Choroid plexus epithelial cell (primary cell): ENCODE data around the gene KIF13A.

Source experiments
- DNase-seq: peaks from one replicate; pipeline ENCODE4 v3.0.0-alpha.2; 2010; ENCODE audit warnings: low read depth
- H3K4me3 ChIP-seq: 2 replicates; pipeline ENCODE4 v1.5.1; 2011; ENCODE audit warnings: low read depth, mild to moderate bottlenecking, control low read depth, low read length, moderate library complexity
- TF ChIP-seq, protein P1 (sequence below): conservative IDR thresholded peaks from 2 replicates; pipeline ENCODE4 v1.5.1; 2011; ENCODE audit warnings: low read depth, mild to moderate bottlenecking, control low read depth, inconsistent platforms, low read length, moderate library complexity

The KIF13A gene

DNA sequence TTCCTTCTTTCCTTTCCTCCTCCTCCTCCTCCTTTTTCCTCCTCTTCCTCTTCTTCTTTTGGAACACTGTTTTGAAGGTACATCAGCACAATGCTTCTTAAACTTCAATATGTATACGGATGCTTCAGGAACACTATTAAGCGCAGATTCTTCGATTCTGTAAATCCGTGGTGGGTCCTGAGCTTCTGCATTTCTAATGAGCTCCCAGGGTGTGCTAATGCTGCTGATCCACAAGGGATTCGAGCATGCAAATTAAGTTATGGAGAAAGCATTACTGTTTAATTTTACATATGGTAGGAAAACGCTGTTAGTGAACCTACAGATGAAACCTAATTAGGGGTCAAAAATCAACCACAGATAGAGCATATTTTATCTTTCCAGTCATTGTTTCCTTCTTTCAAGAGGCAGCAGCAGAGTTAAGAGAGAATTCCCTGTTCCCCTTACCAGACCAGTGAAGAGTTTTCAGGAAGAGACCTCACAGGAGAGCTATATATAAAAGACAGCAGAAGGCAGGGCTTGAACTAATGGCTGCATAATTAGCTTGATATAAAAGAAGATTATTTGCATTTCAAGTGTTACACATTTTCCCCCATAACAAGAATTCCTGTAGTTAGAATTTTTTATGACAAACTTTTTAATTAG lies 47.2 kb downstream of the KIF13A start:
- TF ChIP-seq, protein P1, sequence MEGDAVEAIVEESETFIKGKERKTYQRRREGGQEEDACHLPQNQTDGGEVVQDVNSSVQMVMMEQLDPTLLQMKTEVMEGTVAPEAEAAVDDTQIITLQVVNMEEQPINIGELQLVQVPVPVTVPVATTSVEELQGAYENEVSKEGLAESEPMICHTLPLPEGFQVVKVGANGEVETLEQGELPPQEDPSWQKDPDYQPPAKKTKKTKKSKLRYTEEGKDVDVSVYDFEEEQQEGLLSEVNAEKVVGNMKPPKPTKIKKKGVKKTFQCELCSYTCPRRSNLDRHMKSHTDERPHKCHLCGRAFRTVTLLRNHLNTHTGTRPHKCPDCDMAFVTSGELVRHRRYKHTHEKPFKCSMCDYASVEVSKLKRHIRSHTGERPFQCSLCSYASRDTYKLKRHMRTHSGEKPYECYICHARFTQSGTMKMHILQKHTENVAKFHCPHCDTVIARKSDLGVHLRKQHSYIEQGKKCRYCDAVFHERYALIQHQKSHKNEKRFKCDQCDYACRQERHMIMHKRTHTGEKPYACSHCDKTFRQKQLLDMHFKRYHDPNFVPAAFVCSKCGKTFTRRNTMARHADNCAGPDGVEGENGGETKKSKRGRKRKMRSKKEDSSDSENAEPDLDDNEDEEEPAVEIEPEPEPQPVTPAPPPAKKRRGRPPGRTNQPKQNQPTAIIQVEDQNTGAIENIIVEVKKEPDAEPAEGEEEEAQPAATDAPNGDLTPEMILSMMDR: no peak
- DNase-seq: no peak
- H3K4me3 ChIP-seq: no peak overlapping the region

DNA sequence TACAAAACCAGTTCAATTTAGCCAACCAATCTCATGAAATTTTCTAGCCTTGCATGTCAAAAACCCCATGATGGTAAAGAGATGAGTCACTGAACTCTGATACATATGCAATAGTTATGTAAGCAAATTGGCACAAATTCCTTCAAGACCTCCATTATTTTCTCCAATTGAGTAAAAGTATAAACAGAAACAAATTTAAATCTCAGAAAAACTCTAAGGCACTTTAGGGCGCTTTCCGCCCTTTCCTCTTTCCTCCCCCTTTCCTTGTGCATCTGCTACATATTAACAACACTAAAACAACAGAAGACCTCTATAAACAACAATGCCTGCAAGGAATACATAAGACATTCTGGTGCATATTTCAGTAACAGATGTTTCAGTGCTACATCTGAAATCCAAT lies 48.5 kb downstream of the KIF13A start:
- TF ChIP-seq, protein P1: no peak
- peak; percentile 77 for DNase-seq
- H3K4me3 ChIP-seq: no peak overlapping the region

DNA sequence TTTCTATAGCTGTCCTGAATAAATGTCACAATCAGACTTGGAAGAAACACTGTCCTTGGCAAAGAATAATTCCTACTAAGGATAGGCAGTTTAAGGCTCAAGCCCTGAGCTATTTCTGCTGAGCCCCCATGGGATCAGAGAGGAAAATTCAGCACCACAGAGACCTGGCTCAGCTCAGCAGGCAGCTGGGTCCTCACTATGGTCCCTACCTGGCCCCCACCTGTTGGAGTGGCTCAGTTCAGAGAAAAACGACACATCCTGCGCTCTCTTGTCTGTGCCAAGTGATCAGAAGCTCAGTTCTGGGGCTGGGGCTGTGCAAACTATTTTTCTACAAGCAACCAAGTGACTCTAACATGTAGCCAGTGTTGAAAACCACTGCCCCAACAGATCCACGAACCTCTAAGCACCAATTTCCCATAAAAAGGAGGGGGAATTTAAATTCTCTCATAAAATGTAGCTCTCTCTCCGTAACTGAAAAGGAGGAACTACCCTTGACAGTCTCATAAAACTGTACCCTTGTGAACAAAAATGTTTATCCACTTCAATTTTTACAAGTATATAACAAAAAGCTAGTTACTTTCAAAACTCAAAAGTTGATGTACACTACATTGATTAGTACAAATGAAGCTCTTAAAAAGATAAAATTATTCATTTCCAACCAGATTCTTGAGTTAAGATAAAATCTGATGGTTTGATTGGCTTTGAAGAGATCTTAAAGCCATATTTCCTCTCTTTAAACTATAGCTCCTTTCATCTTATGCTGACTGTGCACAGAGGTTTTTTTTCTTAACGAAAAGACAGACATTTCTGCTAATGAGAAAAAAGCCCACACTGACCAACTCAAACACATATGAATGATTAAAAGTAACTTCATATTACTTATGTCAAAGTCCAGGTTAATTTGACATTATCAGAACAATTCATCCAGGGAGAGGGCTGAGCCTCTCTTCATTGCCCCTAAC lies 52.0 kb downstream of the KIF13A start:
- no peak overlapping the region for H3K4me3 ChIP-seq
- TF ChIP-seq, protein P1: no peak
- DNase-seq: no peak

DNA sequence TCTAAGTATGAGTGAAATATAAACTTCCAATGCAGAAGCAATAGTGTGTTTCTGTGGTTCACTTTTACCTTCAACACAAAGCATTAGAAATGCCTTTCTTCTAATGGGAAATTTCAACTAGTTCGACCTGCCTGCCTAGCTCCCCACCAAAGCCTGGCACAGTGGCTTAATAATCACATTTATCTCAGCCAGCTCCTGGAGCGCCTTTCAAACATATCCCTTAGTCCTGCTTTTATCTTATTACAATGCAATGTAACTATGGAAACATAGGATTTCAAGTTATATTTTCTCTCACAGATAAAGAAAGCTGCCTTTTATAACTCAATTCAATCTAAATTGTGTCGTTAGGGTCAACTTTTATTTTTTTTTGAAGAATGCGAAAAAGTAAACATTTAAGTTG lies 53.7 kb downstream of the KIF13A start:
- no peak overlapping the region for H3K4me3 ChIP-seq
- no peak for DNase-seq
- TF ChIP-seq, protein P1: no peak

DNA sequence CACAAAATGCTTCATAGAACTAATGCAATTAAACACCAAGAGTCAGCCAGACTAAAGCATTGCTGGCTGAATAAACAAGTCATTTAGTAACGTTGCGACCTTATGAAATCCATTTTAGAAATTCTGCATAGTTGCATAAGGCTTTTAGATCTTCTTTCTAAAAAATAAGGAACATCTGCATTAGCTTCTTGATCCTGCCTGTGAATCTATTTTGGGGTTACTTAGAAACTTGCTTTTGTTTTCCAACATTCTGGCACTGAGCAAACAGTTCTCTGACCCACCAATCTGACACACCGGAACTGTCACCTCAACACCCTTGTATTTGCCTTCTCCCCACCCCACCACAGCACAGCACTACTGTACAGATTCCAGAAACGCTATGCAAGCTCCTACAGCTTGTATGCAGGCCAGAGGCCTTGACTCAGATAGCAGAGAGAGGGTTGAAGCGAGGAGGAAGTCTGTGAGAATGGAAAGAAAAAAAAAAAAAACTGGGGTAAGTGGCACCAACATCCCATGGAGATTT lies 55.0 kb downstream of the KIF13A start:
- TF ChIP-seq, protein P1: no peak
- no peak overlapping the region for H3K4me3 ChIP-seq
- DNase-seq: peak; percentile 97

DNA sequence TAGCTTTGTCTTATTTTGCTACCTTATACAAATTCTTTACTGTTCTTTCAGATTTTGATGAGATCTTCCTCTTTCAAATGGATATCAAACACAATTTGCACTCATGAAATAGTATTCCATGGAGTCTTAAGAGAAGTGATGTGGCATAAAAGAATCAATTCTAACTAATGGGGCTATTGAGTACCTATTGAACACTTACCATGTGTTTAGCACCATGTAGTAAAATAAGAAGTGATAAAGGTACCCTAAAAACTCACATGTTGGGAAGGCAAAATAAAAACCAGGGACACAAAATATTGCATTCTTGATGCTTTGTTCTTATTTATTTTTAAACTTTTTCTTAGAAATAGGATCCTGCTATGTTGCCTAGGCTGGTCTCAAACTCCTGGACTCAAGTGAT lies 56.2 kb downstream of the KIF13A start:
- TF ChIP-seq, protein P1: no peak
- H3K4me3 ChIP-seq: no peak overlapping the region
- DNase-seq: no peak
